GM23338 (cell line): ENCODE measurements around the gene OS9. TPM values are rescaled to one million over a fixed set of nuclear protein-coding genes. Genes with fewer than 3 reads are reported as not detected.
"Not testable (repeated sequence)": the region's sequence is repeated elsewhere in the genome, so short reads cannot be mapped to it uniquely, and the experiment has no call there.

Experiments used
- ATAC-seq: fragments of 200-7000 bp; cut with Tn5 transposase; 3 replicates; pipeline ENCODE4 v1.9.1; 2020
- DNase-seq: peaks from one replicate; pipeline ENCODE4 v3.0.0-alpha.2; 2015; ENCODE audit warnings: low spot score
- H2AFZ ChIP-seq: fragments of 200-600 bp; sonication (generic); 2 replicates; pipeline ENCODE4 v1.8.0; 2016; ENCODE audit warnings: antibody characterized with exemption, mild to moderate bottlenecking, moderate library complexity
- H3F3A ChIP-seq: fragments of 200-600 bp; sonication (generic); replicated peaks from 2 replicates; pipeline ENCODE4 v1.8.0; 2017; ENCODE audit warnings: antibody characterized with exemption, mixed run types, low read depth
- H3K27ac ChIP-seq: fragments of 200-600 bp; sonication (generic); 2 replicates; pipeline ENCODE4 v1.6.1; 2016; ENCODE audit warnings: low read depth
- H3K27me3 ChIP-seq: fragments of 200-600 bp; sonication (generic); 2 replicates; pipeline ENCODE4 v1.8.0; 2016; ENCODE audit warnings: mild to moderate bottlenecking, mixed run types, moderate library complexity; ENCODE audit not compliant: insufficient read depth
- H3K36me3 ChIP-seq: fragments of 200-600 bp; sonication (generic); 2 replicates; pipeline ENCODE4 v1.8.0; 2016; ENCODE audit warnings: mild to moderate bottlenecking; ENCODE audit not compliant: insufficient read depth
- H3K4me1 ChIP-seq: fragments of 200-600 bp; sonication (generic); 2 replicates; pipeline ENCODE4 v1.8.0; 2016; ENCODE audit warnings: mild to moderate bottlenecking, moderate library complexity; ENCODE audit not compliant: insufficient read depth
- H3K4me2 ChIP-seq: fragments of 200-600 bp; sonication (generic); 2 replicates; pipeline ENCODE4 v1.7.1; 2017; ENCODE audit warnings: mixed run types
- H3K4me3 ChIP-seq: fragments of 200-600 bp; sonication (generic); 2 replicates; pipeline ENCODE4 v1.6.1; 2016; ENCODE audit warnings: mixed run types
- H3K79me2 ChIP-seq: fragments of 200-600 bp; sonication (generic); replicated peaks from 2 replicates; pipeline ENCODE4 v1.8.0; 2017; ENCODE audit warnings: mild to moderate bottlenecking; ENCODE audit not compliant: insufficient read depth
- H3K9me2 ChIP-seq: fragments of 200-600 bp; sonication (generic); 2 replicates; pipeline ENCODE4 v1.8.0; 2017; ENCODE audit not compliant: insufficient read depth
- H4K20me1 ChIP-seq: fragments of 200-600 bp; sonication (generic); replicated peaks from 2 replicates; pipeline ENCODE4 v1.8.0; 2017; ENCODE audit warnings: mild to moderate bottlenecking; ENCODE audit not compliant: insufficient read depth
- H3K27ac Mint-ChIP-seq: 2 replicates; pipeline ENCODE4 v1.8.0; 2020; ENCODE audit warnings: inconsistent platforms, mild to moderate bottlenecking, moderate library complexity, mixed read lengths
- H3K27me3 Mint-ChIP-seq: 3 replicates; pipeline ENCODE4 v1.8.0; 2022; ENCODE audit warnings: low read depth, mild to moderate bottlenecking, moderate library complexity, mixed read lengths, inconsistent platforms; ENCODE audit not compliant: insufficient read depth, poor library complexity
- H3K36me3 Mint-ChIP-seq: 3 replicates; pipeline ENCODE4 v1.8.0; 2021; ENCODE audit warnings: low read depth, mild to moderate bottlenecking, inconsistent platforms, moderate library complexity, mixed read lengths
- H3K4me1 Mint-ChIP-seq: 3 replicates; pipeline ENCODE4 v1.8.0; 2020; ENCODE audit warnings: mild to moderate bottlenecking, inconsistent platforms, mixed read lengths
- H3K4me3 Mint-ChIP-seq: 3 replicates; pipeline ENCODE4 v1.8.0; 2021; ENCODE audit warnings: moderate library complexity, mild to moderate bottlenecking, inconsistent platforms, mixed read lengths
- H3K9me3 Mint-ChIP-seq: 3 replicates; pipeline ENCODE4 v1.8.0; 2020; ENCODE audit warnings: moderate library complexity, mild to moderate bottlenecking, inconsistent platforms, mixed read lengths
- CREB1 ChIP-seq: fragments of 250-450 bp; sonication (Bioruptor Pico); IDR thresholded peaks from 2 replicates; pipeline ENCODE4 v1.5.0; 2020; ENCODE audit warnings: low read depth, mild to moderate bottlenecking, moderate library complexity
- JUNB ChIP-seq: IDR thresholded peaks from one replicate; pipeline ENCODE4 v1.6.1; 2016; ENCODE audit warnings: antibody characterized with exemption; ENCODE audit not compliant: unreplicated experiment
- ZNF114 ChIP-seq: fragments of 250-450 bp; sonication (Bioruptor Pico); IDR thresholded peaks from 2 replicates; pipeline ENCODE4 v1.5.0; 2020; ENCODE audit warnings: mild to moderate bottlenecking, moderate library complexity
- polyA plus RNA-seq: library from polyadenylated mRNA; unstranded; fragments of >200 nt; fragmentation: Nextera tagmentation; extraction: Ambion mirVana; gene quantifications from 2 replicates; pipeline ENCODE4 v1.2.1, GENCODE V29; 2016
- total RNA-seq: library from RNA; depleted of rRNA; stranded (reverse); fragments of >200 nt; shearing (Covaris generic); gene quantifications from 2 replicates; pipeline ENCODE4 v1.2.3, GENCODE V29; 2014
- TF ChIP-seq, protein P1 (sequence below): fragments of 250-450 bp; sonication (Bioruptor Pico); IDR thresholded peaks from 2 replicates; pipeline ENCODE4 v1.5.0; 2020; ENCODE audit warnings: mild to moderate bottlenecking, moderate library complexity

OS9 gene
- total and polyA plus RNA-seq, 2 experiments from 2014 or later: 27.5 to 79.7 TPM

DNA sequence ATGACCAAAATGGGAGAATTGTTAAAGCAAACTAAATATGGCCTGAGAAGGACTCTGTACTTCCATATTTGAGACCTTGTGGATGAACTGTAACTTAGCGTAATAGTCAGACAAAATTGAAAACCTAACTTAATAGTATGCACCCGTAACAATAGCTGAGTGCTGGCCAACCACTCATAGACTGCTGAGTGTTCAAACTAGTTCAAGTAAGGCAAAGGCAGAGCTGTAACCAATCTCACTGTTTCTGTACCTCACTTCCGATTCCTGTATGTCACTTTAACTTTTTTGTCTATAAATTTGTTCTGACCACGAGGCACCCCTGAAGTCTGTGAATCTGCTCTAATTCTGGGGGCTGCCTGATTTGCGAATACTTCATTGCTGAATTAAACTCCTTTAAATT, 27.0 kb upstream of the OS9 start (continued):
- TF ChIP-seq, protein P1, sequence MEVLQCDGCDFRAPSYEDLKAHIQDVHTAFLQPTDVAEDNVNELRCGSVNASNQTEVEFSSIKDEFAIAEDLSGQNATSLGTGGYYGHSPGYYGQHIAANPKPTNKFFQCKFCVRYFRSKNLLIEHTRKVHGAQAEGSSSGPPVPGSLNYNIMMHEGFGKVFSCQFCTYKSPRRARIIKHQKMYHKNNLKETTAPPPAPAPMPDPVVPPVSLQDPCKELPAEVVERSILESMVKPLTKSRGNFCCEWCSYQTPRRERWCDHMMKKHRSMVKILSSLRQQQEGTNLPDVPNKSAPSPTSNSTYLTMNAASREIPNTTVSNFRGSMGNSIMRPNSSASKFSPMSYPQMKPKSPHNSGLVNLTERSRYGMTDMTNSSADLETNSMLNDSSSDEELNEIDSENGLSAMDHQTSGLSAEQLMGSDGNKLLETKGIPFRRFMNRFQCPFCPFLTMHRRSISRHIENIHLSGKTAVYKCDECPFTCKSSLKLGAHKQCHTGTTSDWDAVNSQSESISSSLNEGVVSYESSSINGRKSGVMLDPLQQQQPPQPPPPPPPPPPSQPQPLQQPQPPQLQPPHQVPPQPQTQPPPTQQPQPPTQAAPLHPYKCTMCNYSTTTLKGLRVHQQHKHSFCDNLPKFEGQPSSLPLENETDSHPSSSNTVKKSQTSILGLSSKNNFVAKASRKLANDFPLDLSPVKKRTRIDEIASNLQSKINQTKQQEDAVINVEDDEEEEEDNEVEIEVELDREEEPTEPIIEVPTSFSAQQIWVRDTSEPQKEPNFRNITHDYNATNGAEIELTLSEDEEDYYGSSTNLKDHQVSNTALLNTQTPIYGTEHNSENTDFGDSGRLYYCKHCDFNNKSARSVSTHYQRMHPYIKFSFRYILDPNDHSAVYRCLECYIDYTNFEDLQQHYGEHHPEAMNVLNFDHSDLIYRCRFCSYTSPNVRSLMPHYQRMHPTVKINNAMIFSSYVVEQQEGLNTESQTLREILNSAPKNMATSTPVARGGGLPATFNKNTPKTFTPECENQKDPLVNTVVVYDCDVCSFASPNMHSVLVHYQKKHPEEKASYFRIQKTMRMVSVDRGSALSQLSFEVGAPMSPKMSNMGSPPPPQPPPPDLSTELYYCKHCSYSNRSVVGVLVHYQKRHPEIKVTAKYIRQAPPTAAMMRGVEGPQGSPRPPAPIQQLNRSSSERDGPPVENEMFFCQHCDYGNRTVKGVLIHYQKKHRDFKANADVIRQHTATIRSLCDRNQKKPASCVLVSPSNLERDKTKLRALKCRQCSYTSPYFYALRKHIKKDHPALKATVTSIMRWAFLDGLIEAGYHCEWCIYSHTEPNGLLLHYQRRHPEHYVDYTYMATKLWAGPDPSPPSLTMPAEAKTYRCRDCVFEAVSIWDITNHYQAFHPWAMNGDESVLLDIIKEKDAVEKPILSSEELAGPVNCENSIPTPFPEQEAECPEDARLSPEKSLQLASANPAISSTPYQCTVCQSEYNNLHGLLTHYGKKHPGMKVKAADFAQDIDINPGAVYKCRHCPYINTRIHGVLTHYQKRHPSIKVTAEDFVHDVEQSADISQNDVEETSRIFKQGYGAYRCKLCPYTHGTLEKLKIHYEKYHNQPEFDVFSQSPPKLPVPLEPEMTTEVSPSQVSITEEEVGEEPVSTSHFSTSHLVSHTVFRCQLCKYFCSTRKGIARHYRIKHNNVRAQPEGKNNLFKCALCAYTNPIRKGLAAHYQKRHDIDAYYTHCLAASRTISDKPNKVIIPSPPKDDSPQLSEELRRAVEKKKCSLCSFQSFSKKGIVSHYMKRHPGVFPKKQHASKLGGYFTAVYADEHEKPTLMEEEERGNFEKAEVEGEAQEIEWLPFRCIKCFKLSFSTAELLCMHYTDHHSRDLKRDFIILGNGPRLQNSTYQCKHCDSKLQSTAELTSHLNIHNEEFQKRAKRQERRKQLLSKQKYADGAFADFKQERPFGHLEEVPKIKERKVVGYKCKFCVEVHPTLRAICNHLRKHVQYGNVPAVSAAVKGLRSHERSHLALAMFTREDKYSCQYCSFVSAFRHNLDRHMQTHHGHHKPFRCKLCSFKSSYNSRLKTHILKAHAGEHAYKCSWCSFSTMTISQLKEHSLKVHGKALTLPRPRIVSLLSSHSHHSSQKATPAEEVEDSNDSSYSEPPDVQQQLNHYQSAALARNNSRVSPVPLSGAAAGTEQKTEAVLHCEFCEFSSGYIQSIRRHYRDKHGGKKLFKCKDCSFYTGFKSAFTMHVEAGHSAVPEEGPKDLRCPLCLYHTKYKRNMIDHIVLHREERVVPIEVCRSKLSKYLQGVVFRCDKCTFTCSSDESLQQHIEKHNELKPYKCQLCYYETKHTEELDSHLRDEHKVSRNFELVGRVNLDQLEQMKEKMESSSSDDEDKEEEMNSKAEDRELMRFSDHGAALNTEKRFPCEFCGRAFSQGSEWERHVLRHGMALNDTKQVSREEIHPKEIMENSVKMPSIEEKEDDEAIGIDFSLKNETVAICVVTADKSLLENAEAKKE: no peak
- no peak for TF ChIP-seq ZNF114 (CRISPR knock-in tag)
- no peak for TF ChIP-seq CREB1 (CRISPR knock-in tag)
- no peak for TF ChIP-seq JUNB

DNA sequence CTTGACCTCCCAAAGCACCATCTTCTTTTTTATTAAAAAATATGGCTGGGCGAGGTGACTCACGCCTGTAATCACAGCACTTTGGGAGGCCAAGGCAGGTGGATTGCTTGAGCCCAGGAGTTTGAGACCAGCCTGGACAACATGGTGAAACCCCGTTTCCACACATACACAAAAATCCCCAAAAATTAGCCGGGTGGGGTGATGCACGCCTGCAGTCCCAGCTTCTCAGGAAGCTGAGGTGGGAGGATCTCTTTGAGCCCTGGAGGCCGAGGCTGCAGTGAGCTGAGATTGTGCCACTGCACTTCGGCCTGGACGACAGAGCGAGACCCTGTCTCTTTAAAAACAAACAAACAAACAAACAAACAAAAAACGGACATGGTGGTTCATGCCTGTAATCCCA, 24.2 kb upstream of the OS9 start:
- DNase-seq, H3K79me2 ChIP-seq, H3K4me1 Mint-ChIP-seq, H3K4me3 ChIP-seq, H3K36me3 ChIP-seq, H3K27me3 ChIP-seq, H3K4me2 ChIP-seq, ATAC-seq, H3K4me1 ChIP-seq, H3K36me3 Mint-ChIP-seq, H4K20me1 ChIP-seq, H2AFZ ChIP-seq, H3K27me3 Mint-ChIP-seq, H3K4me3 Mint-ChIP-seq, H3K27ac ChIP-seq, H3F3A ChIP-seq, H3K27ac Mint-ChIP-seq, H3K9me2 ChIP-seq: not testable (repeated sequence)
- peaks cover 46% of the 10 kb centered on the region for H3K9me3 Mint-ChIP-seq

GRCh38 chr12:57671811-57672210, 22.1 kb upstream of the OS9 start:
- H3K27ac ChIP-seq, H3K4me2 ChIP-seq, H3K27me3 Mint-ChIP-seq, H3F3A ChIP-seq, H3K36me3 Mint-ChIP-seq, H4K20me1 ChIP-seq, H2AFZ ChIP-seq, H3K27ac Mint-ChIP-seq, H3K27me3 ChIP-seq, H3K4me3 ChIP-seq, H3K4me1 ChIP-seq, H3K79me2 ChIP-seq, H3K4me3 Mint-ChIP-seq, H3K36me3 ChIP-seq, DNase-seq, ATAC-seq, H3K4me1 Mint-ChIP-seq, H3K9me2 ChIP-seq: not testable (repeated sequence)
- H3K9me3 Mint-ChIP-seq: peaks cover 31% of the 10 kb centered on the region
